NOMO-1 treated with DMSO at 0.1 percent for 48 hours (cell line): ENCODE results near the gene SCAF4.
"Not testable (repeated sequence)": the region's sequence is repeated elsewhere in the genome, so short reads cannot be mapped to it uniquely, and the experiment has no call there.

Experiments
- DNase-seq: peaks from one replicate; lab custom pipeline; 2025; ENCODE audit not compliant: unreplicated experiment; lab: John Stamatoyannopoulos, UW

The SCAF4 gene

GRCh38 chr21:31737586-31738397 lies 5.9 kb upstream of the SCAF4 start:
- DNase-seq, result not testable (repeated sequence)

- DNase-seq, result no peak
These were observed 3.6 kb upstream of the SCAF4 start for GRCh38 chr21:31735511-31735992.

DNA sequence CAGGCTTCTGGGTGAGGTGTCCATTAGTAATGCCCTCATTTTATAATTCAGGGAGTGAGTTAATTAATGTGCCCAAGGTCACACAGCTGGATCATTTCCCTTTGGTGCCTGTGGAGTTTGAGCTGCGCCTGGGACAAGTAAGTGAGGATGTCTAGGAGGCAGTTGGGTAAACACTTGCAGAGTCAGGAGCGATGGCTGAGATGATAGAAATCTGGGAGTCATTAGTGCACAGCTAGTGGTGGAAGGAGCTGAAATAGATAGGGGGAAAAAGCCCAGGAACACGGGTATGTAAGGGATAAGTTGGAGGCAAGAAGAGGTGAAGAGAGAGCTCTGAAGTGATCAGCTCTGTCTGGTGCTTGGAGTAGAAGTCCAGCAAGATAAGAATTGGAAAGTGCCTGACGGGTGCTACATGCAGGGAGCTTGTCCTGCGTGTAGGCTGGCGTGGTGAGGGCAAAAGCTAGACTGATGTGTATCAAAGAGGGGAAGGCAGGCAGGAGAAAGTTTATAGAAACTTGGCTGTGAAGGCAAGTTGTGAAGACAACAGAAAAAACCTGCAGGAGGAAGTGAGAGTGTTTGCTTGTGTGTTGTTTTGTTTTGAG lies 1.7 kb upstream of the SCAF4 start:
- peak; percentile 28 for DNase-seq

- DNase-seq, result no peak
These were observed 956 bp upstream of the SCAF4 start for GRCh38 chr21:31732597-31733550.

DNA sequence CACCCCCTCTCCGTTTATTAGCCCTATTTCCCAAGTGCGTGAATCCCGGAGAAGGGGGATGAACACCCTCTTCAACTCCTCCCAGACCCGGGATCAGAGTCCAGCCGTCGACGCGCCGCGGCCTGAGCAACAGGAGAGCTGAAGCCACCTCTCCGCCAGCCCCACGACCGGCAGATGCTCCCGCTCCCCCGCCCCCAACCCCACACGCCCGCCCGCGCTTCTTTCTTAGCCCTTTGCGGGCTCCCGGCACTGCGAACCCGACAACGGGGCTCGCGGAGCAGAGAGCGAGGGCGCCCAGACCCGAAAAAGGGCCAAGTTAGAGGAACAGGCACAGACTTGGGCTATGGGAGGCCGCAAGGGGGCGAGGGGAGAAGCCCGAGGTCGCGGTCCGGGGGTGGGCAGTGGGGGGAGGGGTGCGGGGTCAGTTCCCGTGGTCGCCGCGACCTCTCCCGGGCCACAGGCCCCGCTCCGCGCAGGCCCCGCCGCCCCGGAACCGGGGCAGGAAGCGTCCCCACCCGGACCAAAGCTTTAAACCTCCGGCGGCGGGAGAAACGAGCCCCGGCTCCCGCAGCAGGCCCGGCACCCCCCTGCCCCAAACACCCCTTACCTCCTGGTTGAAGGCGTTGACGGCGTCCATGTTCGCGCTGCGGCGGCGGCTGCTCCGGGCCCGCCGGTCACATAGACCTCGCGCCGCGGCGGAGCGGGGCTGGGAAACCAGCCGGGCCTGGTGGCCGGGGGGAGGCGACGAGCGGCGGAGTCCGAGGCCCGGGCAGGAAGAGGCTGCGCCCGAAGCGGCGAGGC lies 662 bp downstream of the SCAF4 start:
- peak; percentile 17 for DNase-seq

DNA sequence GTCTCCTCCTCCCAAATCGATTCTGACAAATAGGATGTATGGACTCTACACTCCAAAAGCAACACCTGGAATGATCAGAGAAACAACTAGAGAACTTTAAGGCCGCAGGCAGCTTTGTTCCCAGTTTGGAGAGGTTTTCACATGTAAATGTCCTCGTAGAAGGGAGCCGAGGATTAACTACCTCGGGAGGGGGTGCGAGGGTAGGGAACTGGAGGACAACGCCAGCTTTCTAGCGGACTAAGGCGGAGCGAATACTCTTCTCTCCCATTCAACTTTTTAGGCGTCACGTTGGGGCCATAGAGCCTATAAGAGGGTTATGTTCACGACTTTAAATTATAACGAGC lies 1.2 kb downstream of the SCAF4 start:
- DNase-seq, result peak; percentile 17

DNA sequence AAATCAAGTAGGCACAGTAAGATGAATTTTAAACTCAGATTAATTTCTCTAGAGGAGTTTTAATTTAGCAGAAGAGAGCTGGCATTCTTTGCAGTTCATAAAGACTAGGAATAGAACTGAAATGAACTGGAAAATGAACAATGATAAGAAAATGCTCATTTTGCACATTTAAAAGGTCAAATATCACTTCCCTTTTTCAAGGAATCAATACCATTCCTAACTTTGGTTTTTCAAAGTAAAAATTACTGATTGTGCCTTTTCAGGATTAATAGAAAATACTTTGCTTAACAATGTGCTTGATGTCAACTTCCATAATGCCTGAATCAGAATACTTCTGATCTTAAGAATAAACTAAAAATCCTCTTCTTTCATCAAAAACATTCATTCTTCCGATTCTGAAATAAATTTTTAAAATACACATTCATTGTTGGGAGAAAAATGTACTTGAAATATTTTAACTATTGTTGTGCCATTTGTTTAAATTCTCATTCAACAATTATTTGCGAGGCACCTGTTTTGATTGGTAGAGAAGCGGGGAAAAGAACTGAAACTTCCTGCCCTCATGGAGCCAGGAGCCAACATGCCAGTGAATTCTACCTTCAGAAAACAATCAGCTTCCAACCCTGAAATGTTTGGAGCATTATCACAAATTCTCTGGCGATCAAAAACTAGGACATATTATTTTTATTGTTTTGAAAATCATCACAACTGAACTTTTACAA lies 2.1 kb downstream of the SCAF4 start:
- DNase-seq, result no peak

DNA sequence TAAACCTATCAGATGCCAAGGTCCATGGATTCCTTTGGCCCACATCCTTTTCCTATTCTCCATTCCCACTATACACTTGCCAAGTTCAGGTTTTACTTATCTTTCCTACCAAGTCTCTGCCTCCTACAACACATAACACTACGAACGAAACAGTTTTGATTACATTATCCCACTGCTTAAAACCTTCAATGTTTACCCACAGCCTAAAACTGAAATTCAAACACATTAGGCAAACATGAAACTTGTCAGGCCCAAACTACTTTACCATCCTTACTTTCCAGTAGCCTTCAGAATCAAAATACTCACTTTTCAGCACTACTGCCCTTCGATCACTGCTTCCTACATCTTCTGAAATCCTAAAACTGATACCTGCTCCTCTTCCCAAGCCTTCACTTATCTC lies 3.0 kb downstream of the SCAF4 start:
- no peak for DNase-seq

GRCh38 chr21:31728191-31728590 lies 3.7 kb downstream of the SCAF4 start:
- no peak for DNase-seq

GRCh38 chr21:31727181-31727580 lies 4.7 kb downstream of the SCAF4 start:
- no peak for DNase-seq

DNA sequence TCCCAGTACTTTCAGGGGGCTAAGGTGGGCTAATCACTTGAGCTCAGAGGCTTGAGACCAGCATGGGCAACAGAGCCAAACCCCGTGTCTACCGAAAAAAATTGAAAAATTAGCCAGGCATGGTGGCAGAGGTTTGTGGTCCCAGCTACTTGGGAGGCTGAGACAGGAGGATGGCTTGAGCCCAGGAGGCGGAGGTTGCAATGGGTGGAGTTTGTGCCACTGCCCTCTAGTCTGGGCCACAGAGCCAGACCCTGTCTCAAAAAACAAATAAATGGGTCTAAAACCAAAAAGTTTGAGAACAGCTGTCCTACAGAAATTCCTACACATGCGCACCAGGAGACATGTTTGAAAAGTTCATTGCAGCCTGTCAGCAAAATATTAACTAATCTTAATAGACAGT lies 5.5 kb downstream of the SCAF4 start:
- no peak for DNase-seq

GRCh38 chr21:31725202-31725839 lies 6.6 kb downstream of the SCAF4 start:
- no peak for DNase-seq

DNA sequence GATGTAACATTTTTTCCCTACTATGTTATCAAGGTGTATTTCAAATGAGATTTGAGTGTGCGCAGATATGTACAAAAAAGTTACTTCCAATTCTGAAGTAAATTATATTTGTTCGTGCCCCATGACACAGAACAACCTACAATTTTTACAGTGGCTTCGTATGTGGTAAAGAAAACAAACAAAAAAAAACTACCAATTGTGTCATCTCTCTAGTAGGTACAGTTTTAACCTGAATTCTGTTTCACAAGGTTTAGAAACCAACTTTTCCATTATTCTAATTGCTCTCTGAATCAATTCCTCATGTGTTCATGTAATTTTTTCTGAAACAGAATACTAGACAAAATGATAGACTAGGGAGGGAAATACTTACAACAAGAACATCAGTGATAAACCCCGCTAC lies 7.4 kb downstream of the SCAF4 start:
- DNase-seq, result no peak

DNA sequence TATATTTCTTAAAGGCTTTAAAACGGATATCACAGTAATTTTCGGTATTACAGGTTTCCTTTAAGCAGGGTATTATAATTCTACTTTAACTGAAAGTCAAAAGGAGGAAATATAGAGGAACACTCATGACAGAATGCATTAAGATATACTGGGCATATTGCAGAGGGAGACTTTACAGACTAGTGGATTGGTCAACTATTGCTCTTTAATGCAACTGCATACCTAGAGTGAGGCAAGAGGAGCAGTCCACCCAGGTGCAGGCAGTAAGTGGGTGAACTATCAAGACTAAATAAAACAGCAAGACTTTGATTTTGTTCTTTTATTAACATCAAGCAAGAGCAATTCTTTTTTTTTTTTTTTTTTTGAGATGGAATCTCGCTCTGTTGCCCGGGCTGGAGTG lies 10.5 kb downstream of the SCAF4 start:
- DNase-seq, result no peak

GRCh38 chr21:31720739-31721138 lies 11.2 kb downstream of the SCAF4 start:
- no peak for DNase-seq

- no peak for DNase-seq
These were observed 11.6 kb downstream of the SCAF4 start for GRCh38 chr21:31720330-31720729.

DNA sequence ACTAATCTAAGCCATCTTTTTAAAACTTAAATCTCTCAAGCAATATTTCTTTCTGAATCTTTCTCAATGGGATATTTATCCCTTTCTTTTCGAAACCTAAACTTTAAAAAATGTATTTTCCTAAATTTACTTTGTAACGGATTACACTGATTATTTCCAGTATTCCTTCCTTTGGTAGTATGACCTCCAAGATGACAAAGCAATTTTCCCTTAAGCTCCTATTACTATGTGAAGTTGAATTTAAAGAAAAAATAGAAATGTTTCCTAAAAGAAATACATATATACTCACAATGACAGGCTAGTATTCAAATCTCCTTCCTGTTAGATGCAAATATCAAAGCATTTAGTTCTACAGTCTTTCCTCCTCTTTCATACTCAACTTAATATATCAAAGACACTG lies 15.8 kb downstream of the SCAF4 start:
- DNase-seq, result no peak

GRCh38 chr21:31714741-31715365 lies 17.1 kb downstream of the SCAF4 start:
- no peak for DNase-seq
